ENCODE results near the gene MDFI.

The MDFI gene

GRCh38 chr6:41672816-41673703 is 34.8 kb downstream of the MDFI start:
- no peak for DNase-seq (ENCODE audit: low read depth, low spot score)

- no peak for DNase-seq (ENCODE audit: low read depth, low spot score)
These were observed 35.4 kb downstream of the MDFI start for GRCh38 chr6:41673704-41674000.

GRCh38 chr6:41674231-41675000 is 36.1 kb downstream of the MDFI start:
- DNase-seq (ENCODE audit: low read depth, low spot score), result no peak

GRCh38 chr6:41675176-41675775 is 37.0 kb downstream of the MDFI start:
- no peak for DNase-seq (ENCODE audit: low read depth, low spot score)

GRCh38 chr6:41675992-41676391 is 37.7 kb downstream of the MDFI start:
- no peak for DNase-seq (ENCODE audit: low read depth, low spot score)

GRCh38 chr6:41676431-41676830 is 38.2 kb downstream of the MDFI start:
- DNase-seq (ENCODE audit: low read depth, low spot score), result no peak

GRCh38 chr6:41677124-41677921 is 39.1 kb downstream of the MDFI start:
- DNase-seq (ENCODE audit: low read depth, low spot score), result no peak

GRCh38 chr6:41678511-41679084 is 40.3 kb downstream of the MDFI start:
- no peak for DNase-seq (ENCODE audit: low read depth, low spot score)

- DNase-seq (ENCODE audit: low read depth, low spot score), result no peak
These were observed 41.4 kb downstream of the MDFI start for GRCh38 chr6:41679696-41680095.

- DNase-seq (ENCODE audit: low read depth, low spot score), result no peak
These were observed 42.1 kb downstream of the MDFI start for GRCh38 chr6:41680182-41680965.

- peak; percentile 82 for DNase-seq (ENCODE audit: low read depth, low spot score)
These were observed 43.8 kb downstream of the MDFI start for GRCh38 chr6:41682056-41682477.

GRCh38 chr6:41682497-41683272 is 44.4 kb downstream of the MDFI start:
- DNase-seq (ENCODE audit: low read depth, low spot score), result no peak

GRCh38 chr6:41683273-41683522 is 44.9 kb downstream of the MDFI start:
- no peak for DNase-seq (ENCODE audit: low read depth, low spot score)

GRCh38 chr6:41683523-41684310 is 45.4 kb downstream of the MDFI start:
- DNase-seq (ENCODE audit: low read depth, low spot score), result no peak

GRCh38 chr6:41684311-41685180 is 46.3 kb downstream of the MDFI start:
- DNase-seq (ENCODE audit: low read depth, low spot score), result no peak

- no peak for DNase-seq (ENCODE audit: low read depth, low spot score)
These were observed 47.5 kb downstream of the MDFI start for GRCh38 chr6:41685641-41686380.

- peak; percentile 76 for DNase-seq (ENCODE audit: low read depth, low spot score)
These were observed 49.4 kb downstream of the MDFI start for GRCh38 chr6:41687501-41688175.

Measured in iPS DF 19.7 (cell line).